Measurements from ENCODE around the gene ZSWIM6.

ZSWIM6 gene

DNA sequence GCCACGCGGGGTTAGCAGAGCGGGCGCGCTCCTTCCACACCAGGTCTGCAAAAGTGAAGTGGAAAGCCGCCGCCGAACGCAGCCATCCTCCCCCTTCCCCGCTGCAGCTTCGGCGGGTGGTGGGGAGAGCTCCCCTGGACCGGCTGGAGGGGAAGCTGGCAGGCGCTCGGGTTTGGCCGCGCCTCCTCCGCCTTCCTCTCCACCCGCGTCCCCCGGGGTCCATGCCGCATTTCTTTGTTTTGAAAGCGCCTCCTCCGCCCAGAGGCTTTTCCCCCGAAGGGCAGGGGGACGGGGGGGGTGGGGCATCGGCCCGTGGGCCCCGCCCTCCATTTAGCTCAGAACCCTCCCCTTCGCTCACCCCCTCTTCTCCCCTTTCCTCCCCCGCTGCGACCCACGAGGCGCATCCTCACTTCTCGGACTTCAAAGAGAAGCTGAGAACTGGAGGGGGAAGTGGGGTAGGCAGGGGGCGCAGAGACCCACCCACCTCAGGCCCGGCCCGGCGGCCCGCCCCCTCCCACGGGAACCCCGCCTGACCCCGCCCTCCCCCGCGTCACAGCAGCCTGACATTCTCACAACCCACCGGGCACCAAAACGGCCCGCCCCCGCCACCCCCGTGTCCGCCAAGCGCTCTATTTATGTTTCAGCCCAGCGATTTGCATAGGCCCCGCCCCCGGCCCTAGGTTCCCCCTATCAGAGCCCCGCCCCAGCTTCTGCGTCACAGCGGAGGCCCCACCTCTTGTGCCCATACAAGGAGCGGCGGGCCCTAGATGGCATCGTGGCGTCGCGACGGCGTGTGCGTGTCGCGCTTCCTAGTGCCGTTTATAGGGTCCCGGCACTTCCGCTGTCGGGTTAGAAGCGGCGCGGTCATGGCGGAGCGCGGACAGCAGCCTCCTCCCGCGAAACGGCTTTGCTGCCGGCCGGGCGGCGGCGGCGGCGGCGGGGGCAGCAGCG lies at the start of gene ZSWIM6:
Gene ZSWIM6 (plus strand): TSS at position 852 of the 951 bp plus-strand sequence. CDS start 15 bp downstream, at position 867.
- peak; percentile 83 for DNase-seq

DNA sequence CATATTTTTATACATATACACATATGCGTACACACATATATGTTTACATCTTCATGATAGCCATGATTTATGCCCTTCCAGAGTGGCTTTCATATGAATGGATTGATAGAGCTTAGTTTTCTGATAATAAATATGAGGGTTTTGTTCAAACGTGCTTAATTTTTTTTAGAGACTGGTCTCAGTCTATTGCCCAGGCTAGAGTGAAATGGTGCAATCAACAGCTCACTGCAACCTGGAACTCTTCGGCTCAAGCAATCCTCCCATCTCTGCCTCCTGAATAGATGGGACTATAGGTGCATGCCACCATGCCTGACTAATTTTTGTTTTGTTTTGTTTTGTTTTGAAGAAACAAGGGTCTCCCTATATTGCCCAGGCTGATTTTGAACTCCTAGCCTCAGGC lies 48.6 kb upstream of the ZSWIM6 start:
- no peak for DNase-seq

DNA sequence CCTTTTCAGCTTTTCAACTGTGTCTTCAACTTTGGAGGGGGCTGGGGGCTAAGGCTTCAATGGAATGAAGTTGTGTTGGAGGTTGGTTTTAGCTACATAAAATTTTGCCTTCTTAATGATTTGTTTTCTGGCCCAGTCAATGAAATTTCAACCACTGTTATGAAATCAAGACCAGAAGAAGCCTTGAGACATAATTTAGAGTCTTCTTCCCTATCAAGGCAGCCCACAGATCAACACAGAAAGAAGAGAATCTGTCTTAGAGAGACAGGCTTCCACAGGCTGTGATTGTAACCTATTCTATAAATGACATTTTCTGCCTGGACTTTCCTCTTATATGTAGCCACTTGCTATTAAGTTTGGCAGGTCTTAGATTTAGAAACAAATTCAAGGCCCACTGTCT lies 46.5 kb upstream of the ZSWIM6 start:
- no peak for DNase-seq

DNA sequence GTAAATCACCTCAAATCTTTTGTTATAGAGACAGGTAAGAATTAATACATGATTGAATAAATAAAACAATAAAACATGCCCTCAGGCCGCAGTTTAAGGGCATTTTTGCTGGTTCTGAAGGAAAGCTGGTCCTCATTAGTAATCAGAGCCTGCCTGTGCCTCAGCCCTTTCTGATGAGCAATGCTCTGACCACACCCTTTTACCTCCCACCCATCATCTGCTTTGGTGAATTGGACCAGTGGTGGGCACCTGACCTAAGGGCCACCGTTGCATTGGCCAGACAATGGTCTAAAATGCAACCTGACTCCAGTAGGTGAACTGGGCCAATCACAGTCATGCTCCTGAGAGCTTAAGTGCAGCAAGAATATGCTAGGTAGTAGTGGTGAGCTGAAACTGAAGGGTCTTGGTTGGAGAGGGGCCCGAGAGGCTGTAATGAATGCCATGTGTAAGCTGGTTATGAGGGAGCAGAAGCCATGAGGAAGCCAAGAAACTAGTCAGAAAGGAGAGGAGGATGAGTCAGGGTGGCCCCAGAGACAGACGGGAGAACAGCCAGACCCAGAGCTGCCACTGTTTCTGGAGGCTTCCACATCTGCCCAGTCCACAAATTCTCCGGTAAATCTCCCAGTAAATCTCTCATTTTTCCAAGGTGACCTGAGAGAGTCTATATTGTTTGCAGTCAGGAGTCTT lies 45.5 kb upstream of the ZSWIM6 start:
- DNase-seq = no peak

DNA sequence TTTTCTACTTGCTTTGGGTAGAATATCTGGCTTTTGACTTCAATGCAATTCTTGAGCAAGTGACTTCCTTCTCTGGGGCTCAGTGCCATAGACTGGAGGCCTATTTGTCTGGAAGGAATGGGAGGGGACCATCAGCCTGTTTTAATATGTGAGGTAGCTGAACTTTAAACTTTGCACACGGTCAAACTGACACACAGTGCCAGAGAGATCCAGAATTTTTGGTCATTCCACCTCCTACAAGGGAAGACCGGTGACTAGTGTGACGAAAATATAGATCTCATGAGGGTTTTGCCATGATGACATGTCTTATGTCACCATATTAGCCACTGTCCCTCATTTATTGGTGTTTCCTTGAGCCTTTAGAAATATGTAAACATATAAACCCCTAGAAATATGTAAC lies 44.6 kb upstream of the ZSWIM6 start:
- no peak for DNase-seq

DNA sequence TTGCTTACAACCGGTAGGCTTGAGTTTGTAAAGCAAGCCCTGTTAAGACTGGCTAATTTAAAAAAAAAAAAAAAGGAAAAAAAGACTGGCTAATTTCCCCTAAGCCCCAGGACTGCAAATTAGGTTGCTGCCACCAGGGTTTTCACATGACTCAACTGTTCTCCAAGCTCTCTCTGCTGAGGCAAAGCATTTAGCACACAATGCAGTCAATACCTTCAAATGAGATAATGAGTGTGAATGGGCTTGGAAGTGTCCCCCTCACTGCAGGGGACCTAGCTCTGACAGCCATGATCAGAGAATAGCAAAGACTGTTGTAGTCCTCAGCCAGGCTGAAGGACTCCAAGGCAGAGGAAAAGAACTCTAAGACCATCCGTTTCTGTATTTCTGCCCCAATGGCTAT lies 42.8 kb upstream of the ZSWIM6 start:
- no peak for DNase-seq

DNA sequence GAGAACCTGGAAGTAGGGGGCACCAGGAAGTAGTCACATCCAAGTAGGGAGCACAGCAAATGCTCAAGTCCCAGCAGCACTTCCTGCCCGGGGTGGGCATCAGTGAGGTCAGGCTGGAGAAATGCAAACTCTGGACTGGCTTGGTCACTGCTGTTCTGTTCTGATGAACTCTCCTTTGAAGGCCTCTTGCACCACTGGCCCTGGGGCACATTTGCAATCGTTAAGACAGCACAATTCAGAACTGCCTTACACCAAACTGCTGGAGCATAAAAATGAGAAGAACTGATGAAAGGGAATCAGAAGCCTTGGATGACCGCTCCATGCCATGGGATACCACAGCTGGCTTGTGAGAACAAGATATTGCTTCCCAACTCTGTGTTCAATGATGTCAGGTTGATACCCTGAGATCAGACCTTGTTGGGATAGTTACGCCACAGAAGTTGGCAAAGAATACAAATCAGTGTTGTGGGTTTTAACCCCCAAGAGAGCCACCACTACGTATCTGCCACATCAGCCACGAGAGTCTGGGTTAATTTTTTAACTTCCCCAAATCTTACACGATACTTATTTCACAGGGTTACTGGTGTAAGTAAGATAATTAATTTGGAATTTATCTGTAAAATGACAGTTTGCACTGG lies 42.3 kb upstream of the ZSWIM6 start:
- DNase-seq = no peak

DNA sequence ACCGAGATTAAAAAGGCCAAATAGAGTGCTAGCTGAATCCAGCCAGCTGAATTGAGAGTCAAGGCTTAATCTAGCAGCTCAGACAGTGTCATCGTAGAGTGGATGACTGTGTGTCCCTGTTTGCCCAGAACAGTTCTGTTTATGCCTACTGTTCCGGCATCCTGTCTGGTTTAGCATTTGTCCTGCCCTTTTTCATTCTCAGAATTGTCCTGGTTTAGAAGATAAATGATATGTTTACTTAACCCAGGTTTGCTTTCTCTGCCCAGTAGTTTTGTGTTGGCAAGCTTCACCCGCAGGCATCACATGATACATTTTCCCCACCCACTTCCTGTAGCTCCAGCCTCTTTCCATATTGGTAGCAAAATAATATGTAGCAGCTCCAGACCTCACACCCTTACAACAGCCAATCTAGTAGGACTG lies 41.3 kb upstream of the ZSWIM6 start:
- DNase-seq = no peak

DNA sequence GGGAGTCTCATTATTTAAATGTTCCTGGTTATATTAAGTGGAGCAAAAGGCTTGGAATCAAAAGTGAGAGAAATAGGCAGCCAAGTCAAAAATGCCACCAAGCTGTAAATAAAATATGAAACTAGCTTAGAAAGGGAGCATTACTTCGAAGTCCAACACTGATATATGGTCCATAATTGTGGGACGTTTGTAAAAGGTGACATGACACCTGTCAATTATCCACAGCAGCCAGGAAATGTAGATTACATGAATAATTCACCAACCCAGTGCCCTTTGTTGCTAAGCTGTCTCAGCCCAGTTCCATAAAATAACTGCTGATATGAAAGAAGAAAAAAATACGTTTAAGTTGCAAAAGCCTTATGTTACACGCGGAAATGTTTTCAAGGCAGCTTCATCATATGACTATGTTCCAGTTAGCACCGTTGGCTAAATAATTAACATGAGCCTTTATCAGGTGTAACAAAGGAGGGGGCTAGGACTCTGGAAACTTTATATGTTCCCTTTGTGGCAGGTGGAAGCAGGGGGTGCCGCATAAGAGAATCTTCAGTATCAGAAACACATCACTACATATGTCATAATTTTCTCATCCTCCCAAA lies 39.9 kb upstream of the ZSWIM6 start:
- no peak for DNase-seq

DNA sequence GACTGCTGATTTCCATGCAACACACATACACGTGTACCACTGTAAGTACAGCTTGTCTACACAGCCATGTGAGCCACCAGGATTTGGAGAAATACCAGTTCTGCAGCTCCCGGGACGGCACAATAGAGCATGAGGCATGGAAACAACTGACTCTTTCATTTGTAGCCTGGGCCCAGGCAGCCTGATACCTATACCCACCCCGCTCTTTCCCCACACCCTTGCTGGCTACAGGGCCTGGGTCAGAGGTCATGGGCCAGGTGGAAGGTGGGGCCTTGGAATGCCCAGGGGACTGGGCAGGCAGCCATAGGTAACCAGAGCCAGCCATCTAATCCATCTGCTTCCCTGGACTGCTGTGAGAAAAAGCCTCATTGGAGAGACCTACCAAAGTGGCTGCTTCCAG lies 39.0 kb upstream of the ZSWIM6 start:
- no peak for DNase-seq

DNA sequence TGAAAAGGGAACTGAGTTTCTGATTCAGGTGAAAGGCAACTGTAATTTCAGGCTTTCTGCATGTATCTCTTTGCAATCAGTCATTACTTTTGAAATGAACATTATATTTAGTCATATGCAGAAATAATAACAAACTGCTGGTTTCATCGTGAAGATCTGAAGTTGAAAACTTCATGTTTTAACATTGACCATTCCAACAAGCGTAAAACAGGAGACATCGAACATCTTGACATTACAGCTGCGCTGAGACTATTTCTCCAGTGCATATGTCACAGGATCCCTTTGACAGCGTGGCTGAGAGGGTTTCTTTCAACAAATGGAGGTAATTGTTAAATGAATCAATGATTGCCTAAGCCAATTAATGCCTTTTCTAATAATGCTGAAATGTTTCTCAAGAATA lies 38.2 kb upstream of the ZSWIM6 start:
- no peak for DNase-seq

DNA sequence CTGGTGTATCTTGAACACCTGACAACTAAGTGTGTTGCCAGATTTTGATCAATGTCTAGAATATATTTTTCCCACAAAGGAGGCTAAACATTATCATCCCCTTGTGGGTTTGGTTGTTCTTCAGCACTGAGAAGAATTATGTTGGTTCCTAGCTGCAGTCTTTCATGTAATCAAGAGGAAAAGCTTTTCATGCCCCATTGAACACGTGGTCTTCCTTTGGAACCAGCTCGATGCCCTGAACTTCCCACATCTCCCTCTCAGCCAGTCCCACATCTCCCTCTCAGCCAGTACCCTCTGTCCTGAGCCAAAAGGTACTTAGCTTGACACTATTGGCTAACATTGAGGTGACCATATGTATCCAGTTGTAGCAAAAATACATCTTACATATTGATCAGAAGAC lies 36.7 kb upstream of the ZSWIM6 start:
- no peak for DNase-seq

DNA sequence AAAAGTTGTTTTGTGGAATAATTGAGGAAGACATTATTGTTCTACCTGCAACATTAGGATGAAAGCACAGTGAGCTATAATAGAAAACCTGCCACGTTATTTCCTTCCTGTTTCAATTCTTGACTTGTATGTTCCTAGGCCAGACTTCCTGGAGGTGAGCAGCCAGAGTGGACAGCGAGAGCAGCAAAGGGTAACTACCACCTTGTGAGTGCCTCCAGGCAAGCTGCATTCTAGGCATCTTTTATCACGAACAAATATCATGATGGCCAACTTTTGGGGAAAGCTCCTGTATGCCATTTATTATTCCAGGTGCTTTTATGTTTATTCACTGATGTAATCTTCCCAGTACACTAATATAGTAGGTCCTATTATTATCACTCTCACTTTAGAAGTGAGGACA lies 34.0 kb upstream of the ZSWIM6 start:
- no peak for DNase-seq

DNA sequence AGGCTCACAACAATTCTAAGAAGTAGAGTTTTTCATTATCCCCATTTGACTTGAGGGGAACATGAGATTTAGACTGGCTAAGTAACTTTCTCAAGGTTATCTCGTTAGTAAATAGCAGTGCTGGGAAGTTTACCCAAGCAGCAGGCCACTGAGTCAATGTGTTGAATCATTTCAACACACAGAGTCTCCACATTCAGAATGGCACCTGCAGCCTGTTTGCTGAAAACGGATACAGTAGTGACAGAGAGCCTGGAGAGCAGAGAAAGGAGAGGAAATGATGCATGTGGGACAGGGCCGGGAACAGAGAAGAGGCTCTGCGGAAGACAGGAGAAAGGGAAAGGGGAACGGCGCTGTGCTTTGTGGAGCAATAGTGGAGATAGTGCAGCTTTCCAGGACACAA lies 33.5 kb upstream of the ZSWIM6 start:
- DNase-seq = no peak

DNA sequence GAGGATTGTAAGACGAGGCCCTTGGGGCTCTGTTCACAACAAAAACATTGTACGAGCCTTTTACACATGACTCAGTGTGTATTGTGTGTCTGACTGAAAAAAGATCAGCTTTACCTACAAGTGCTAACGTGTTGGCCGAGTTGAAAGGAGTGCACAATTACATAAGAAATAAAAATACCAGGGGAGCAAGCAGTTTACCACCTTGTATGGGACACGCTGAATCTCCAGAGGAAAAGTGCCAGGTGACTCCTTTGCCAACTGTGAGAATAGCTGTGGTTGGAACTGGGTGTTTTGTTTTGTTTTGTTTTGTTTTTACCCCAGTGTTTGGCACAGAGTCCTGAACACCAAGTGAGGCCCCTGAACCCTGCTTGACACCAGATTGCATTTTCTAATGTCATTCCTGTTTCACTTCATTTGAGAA lies 32.8 kb upstream of the ZSWIM6 start:
- no peak for DNase-seq

DNA sequence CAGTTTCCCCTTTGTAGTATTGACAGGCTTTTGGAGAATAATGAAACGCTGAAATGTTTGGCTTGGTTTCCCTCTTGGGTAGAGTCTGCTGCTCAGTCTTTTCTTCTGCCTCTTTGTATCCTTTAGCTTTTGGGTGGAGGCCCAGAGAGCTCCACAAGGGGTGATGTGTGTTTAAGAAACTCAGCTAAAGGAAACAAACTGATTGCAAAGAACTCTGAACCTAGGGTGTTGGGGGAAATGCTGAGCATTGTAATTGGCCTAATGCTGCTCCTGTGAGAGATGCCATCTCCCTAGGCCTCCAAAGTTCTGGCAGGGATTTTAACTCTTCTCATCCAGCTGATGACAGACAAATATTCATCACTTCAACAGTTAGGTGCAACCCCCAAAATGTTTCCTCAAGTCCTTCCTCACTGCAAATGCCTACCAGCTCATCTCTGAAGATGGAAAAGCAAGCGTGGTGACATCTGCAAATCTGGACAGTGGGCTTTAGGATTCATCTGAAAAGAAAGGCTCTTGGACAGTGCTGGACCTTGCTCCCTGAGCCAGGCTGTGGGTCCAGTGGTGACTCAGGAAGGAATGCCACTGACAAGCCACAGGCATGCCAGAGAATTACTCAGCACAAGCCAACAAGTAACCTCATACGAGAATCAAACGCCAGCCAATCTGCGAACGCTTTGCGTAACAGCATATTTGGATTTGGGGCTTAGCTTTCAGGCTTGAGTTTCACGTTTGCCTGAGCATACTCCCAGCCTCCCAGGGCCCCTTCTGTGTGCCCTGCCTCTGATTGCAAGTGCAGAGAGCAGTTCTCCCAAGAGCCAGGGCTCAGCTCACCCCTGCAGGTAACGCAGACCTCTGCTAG lies 30.5 kb upstream of the ZSWIM6 start:
- DNase-seq = no peak

DNA sequence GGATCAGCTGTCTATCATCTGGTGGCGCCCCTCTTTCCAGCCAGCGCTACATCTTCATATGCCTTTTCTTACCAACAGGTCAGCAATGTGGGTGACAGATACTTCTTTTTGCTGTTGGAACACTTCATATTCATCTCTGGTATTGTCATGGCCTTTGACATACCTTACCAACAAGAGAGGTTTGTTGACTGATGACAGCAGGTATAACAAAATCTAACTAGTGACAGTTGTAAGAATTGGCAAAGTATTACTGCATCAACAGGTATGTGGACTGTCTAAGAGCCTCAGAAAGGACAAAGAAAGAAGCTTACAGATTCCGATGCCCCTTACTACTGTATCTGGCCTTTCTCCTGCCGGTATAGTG lies 29.9 kb upstream of the ZSWIM6 start:
- no peak for DNase-seq

DNA sequence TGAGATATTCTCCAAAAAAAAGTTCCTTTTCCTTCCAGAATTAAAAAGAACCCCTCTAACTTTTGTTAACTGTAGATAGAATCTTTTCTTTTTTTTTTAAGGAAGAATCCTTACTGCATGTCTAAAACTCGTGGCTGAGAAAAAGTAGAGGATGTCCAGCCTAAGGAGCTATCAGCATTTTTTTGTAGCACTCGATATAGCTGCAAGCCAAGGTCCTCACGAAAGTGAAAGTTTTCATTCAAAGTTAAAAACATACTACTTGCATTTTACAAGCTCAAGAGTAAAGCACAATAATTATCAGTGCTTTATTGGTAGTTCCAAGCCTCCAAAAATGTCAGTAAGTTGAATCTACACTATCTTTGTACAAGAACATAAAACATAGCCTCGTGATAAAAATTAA lies 28.7 kb upstream of the ZSWIM6 start:
- DNase-seq = no peak

DNA sequence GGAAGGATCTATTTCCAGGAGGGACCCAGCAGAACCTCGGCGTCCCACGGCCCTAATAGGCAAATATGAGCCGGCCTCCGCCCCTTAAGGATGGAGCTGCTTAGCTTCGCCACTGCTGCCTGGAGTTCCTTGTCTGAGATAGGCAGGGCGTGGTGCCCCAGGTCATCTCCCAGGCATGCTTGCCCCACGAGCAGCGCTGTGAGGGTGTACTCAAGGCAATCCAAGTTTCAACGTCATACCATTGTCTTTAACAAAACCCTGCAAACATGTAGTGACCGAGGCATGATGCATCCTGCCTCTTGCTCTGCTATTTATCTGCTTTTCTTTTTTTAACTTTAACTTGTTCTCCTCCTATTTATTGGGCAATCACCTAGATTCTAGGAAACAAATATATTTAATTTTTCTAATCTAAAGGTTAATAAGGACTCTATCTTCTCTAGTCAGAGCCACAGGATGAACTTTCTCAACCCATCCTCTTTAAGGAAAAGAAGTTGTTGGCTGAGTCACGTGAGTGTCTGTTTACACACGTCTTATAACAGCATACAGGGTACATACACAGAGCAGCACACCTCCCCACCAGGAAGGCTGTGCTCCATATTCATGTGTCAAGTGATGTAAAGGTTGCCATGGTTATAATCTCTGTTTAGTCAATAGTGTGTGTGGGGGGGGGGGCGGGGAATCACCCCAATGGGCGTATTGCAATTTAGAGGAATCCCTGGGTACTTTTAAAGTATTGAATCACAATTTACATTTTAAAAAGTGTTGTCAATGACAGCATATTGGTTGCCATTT lies 27.3 kb upstream of the ZSWIM6 start:
- DNase-seq = no peak

DNA sequence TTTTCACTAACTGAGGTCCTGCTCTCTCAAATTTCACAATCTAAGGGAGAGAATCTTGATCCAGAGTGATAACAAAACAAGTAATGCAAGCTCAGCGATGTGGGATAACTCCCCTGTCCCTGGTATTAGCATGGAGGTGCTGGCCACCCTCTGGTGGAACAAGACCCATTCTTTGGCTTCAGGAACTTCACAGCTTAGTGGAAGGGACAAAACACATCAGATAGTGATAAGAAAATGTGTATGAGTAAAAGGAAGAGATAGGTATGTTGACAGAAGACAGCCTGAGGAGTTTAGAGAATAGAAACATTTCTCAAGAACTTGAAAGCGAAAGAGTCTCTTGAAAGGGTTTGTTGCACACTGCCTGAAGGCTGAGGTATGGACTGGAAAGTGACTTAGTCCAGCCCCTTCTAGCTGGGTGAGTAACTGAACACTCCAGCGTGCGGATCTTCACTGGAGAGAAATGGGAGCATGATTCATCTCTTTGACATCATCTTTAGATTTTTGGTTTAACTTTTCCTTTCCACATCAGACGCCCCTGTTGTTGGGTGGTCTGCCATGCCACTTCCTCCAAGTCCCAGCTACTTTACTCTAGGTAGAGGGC lies 25.4 kb upstream of the ZSWIM6 start:
- DNase-seq = no peak

DNA sequence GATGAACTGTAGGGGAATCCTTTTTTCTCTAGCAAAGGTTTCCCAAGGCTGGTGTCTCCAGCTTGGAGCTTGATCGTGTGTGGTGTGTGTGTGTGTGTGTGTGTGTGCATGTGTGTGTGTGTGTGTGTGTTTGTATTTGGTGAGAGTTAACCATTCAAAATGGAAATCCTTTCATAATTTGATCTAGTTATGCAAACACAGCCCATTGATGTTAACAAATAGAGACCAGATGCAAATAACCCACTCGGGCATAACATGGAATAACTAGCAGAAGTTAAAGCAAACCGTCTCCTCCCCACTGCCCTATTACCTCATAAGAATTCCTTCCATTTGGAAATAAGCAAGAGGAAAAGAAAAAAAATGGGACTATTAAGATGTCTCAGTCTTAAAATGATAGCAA lies 24.9 kb upstream of the ZSWIM6 start:
- DNase-seq = no peak

All from NCI-H510A (cell line).